ENCODE data around the gene ZNF607.
A peak's percentile ranks its signal among the peaks of the same experiment; 100 is the strongest.

GRCh38 chr19:37691881-37692504 lies 27.6 kb downstream of the ZNF607 start:
- TF ChIP-seq CTCF (IDR thresholded peaks at IDR 0.05 in 2 of 3, conservative IDR thresholded peaks at IDR 0.05 in 1 of 3; ENCODE audit: control insufficient read depth in 2 of 3, extremely low read depth in 1 of 3, insufficient read depth in 1 of 3, low read depth in 3 of 3, low read length in 3 of 3): no peak
- TF ChIP-seq FOS (IDR thresholded peaks at IDR 0.05; ENCODE audit: borderline replicate concordance, extremely low read depth, insufficient read length): no peak
- no peak for TF ChIP-seq CEBPB (IDR thresholded peaks at IDR 0.05; ENCODE audit: borderline replicate concordance in 1 of 2, low read depth in 2 of 2, low read length in 2 of 2)
- peak; percentile 44 for TF ChIP-seq CREB1 (IDR thresholded peaks at IDR 0.05; ENCODE audit: low read depth)
- no peak for TF ChIP-seq CBFB (IDR thresholded peaks at IDR 0.05; ENCODE audit: low read depth)
- no peak for TF ChIP-seq EP300 (IDR thresholded peaks at IDR 0.05; ENCODE audit: borderline replicate concordance in 1 of 2, control insufficient read depth in 1 of 2, low read depth in 2 of 2, low read length in 2 of 2)
- no peak for TF ChIP-seq IRF5 (IDR thresholded peaks at IDR 0.05; ENCODE audit: borderline replicate concordance)
- TF ChIP-seq POLR2AphosphoS5 (IDR thresholded peaks at IDR 0.05; ENCODE audit: low read length): no peak
- TF ChIP-seq USF1 (IDR thresholded peaks at IDR 0.05; ENCODE audit: borderline replicate concordance, extremely low read length, insufficient read depth, low read depth, low read length): no peak
- TF ChIP-seq POU2F2 (IDR thresholded peaks at IDR 0.05; ENCODE audit: borderline replicate concordance, low read depth, low read length): no peak
- TF ChIP-seq SRF (IDR thresholded peaks at IDR 0.05; ENCODE audit: low read depth in 2 of 2, low read length in 2 of 2): no peak
- no peak for TF ChIP-seq ASH2L (IDR thresholded peaks at IDR 0.05; ENCODE audit: borderline replicate concordance, low read depth)
- TF ChIP-seq KAT2A (conservative IDR thresholded peaks at IDR 0.05; ENCODE audit: control insufficient read depth, low read depth, low read length): no peak
- TF ChIP-seq EZH2 (IDR thresholded peaks at IDR 0.05; ENCODE audit: borderline replicate concordance, control insufficient read depth, low read depth, low read length): no peak
